NCI-H2171 (cell line): ENCODE data around the gene PCDHGB5.
"Not testable (repeated sequence)": the region's sequence is repeated elsewhere in the genome, so short reads cannot be mapped to it uniquely, and the experiment has no call there.

Experiments
- DNase-seq: peaks from one replicate; lab custom pipeline; 2025; lab: John Stamatoyannopoulos, UW

PCDHGB5 gene

GRCh38 chr5:141412854-141413539 is 15.2 kb downstream of the PCDHGB5 start, which contains the start of gene PCDHGA10:
PCDHGA10 (plus strand) TSS chr5:141412987; CDS start chr5:141413176, 189 bp downstream.
- peak; percentile 47 for DNase-seq

- no peak for DNase-seq
Measured at GRCh38 chr5:141413540-141414069, 15.9 kb downstream of the PCDHGB5 start.

- not testable (repeated sequence) for DNase-seq
Measured at GRCh38 chr5:141414548-141415274, 17.0 kb downstream of the PCDHGB5 start.

- not testable (repeated sequence) for DNase-seq
Measured at GRCh38 chr5:141415275-141415618, 17.5 kb downstream of the PCDHGB5 start.

GRCh38 chr5:141417494-141418172 is 19.9 kb downstream of the PCDHGB5 start, which contains the start of gene PCDHGB7:
PCDHGB7 (plus strand) TSS chr5:141417677; CDS start chr5:141417860, 183 bp downstream.
- not testable (repeated sequence) for DNase-seq

- no peak for DNase-seq
Measured at GRCh38 chr5:141419074-141419880, 21.5 kb downstream of the PCDHGB5 start.

GRCh38 chr5:141420855-141421488 is 23.2 kb downstream of the PCDHGB5 start, which contains the start of gene PCDHGA11:
PCDHGA11 (plus strand) TSS chr5:141421051; CDS start chr5:141421228, 177 bp downstream.
- DNase-seq, result no peak

GRCh38 chr5:141421489-141421855 is 23.7 kb downstream of the PCDHGB5 start:
- no peak for DNase-seq

GRCh38 chr5:141422742-141423291 is 25.1 kb downstream of the PCDHGB5 start:
- no peak for DNase-seq

GRCh38 chr5:141427783-141428426 is 30.2 kb downstream of the PCDHGB5 start:
- DNase-seq, result no peak

GRCh38 chr5:141430332-141431113 is 32.8 kb downstream of the PCDHGB5 start, which contains the start of gene PCDHGA12:
PCDHGA12 (plus strand) TSS chr5:141430507; CDS start chr5:141430760, 253 bp downstream.
- no peak for DNase-seq

- DNase-seq, result no peak
Measured at GRCh38 chr5:141431286-141431685, 33.5 kb downstream of the PCDHGB5 start.

- DNase-seq, result not testable (repeated sequence)
Measured at GRCh38 chr5:141432308-141432707, 34.6 kb downstream of the PCDHGB5 start.

- DNase-seq, result not testable (repeated sequence)
Measured at GRCh38 chr5:141432726-141433125, 35.0 kb downstream of the PCDHGB5 start.

GRCh38 chr5:141434006-141434405 is 36.3 kb downstream of the PCDHGB5 start:
- DNase-seq, result no peak

- DNase-seq, result no peak
Measured at GRCh38 chr5:141437221-141437620, 39.5 kb downstream of the PCDHGB5 start.

- no peak for DNase-seq
Measured at GRCh38 chr5:141439411-141440141, 41.8 kb downstream of the PCDHGB5 start.

- DNase-seq, result no peak
Measured at GRCh38 chr5:141440341-141440740, 42.6 kb downstream of the PCDHGB5 start.
